GM12874 (cell line): Measurements from ENCODE around the gene CHL1.

ENCODE experiments used
- TF ChIP-seq, protein P1 (sequence below): IDR thresholded peaks from 2 replicates; pipeline ENCODE4 v1.5.1; 2011; ENCODE audit warnings: low read depth, mild to moderate bottlenecking, control low read depth, low read length, moderate library complexity; ENCODE audit not compliant: insufficient read depth

CHL1 gene

DNA sequence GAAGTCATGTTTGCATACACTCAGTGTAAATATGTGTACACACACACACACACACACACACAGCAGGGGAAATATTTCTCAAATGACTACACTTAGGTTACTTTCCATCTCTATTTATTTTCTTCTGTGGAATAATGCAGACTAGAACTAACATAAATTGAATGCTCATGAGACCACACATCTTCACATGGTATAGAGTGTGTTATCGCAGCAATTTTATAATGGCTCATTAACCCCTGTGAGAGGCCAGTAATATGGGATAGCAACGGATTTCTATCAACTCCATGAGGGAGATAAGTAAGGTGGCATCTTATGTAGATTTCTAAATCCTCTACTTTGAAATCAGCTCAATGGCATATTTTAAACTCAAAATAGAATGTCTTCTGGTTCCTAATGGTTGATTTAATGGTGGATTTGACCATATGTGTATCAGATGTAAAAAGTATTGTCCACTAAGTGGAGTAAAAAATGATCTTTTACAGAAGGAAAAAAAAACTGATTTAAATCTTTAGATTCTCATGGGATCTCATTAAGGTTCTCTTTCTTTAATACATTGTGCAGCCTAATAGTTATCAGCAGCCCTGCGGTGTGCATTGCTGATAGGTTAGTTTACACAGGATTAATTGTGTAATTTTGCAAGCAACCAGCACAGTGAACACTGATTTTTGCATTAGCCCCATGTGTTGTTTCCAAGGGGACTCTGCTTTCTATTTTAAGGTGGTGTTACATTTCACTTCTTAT is 32.0 kb downstream of the CHL1 start:
- TF ChIP-seq, protein P1, sequence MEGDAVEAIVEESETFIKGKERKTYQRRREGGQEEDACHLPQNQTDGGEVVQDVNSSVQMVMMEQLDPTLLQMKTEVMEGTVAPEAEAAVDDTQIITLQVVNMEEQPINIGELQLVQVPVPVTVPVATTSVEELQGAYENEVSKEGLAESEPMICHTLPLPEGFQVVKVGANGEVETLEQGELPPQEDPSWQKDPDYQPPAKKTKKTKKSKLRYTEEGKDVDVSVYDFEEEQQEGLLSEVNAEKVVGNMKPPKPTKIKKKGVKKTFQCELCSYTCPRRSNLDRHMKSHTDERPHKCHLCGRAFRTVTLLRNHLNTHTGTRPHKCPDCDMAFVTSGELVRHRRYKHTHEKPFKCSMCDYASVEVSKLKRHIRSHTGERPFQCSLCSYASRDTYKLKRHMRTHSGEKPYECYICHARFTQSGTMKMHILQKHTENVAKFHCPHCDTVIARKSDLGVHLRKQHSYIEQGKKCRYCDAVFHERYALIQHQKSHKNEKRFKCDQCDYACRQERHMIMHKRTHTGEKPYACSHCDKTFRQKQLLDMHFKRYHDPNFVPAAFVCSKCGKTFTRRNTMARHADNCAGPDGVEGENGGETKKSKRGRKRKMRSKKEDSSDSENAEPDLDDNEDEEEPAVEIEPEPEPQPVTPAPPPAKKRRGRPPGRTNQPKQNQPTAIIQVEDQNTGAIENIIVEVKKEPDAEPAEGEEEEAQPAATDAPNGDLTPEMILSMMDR, result no peak

DNA sequence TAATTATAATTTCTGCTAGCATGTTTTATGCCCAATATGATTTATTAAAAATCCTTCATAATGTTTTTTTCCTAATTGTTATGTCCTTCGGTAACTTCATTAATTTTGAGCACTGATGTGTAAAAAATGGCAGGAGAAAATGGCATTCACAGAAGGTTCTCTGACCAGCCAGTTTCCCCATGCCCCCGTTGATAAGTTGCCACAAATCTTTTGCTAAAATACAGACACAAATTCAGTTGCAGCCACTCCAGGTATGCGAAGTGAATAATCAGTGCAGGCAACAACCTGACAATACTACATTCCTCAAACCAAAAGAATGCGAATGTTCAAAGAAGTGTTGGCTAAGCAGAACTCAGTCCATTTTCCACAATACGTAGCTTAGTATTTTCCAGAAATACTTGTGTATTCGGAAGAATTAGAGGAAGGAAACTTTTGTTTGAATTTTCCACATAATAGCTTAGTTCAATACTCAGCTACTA is 32.7 kb downstream of the CHL1 start:
- TF ChIP-seq, protein P1, result no peak

DNA sequence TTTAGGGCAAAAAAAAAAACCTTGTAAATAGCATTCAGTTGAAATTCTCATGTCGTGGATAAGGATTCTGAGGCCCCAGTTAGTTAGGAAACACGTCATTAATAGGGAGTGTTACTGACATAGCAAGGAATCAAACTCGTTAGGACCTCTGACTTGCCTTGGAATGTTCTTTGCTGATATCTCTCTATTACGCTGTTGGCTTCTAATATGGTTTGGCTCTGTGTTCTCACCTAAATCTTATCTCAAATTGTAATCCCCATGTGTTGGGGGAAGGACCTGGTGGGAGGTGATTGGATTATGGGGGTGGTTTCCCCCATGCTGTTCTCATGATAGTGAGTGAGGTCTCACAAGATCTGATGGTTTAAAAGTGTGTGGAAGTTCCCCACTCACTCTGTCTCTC is 40.3 kb downstream of the CHL1 start:
- TF ChIP-seq, protein P1, result no peak

DNA sequence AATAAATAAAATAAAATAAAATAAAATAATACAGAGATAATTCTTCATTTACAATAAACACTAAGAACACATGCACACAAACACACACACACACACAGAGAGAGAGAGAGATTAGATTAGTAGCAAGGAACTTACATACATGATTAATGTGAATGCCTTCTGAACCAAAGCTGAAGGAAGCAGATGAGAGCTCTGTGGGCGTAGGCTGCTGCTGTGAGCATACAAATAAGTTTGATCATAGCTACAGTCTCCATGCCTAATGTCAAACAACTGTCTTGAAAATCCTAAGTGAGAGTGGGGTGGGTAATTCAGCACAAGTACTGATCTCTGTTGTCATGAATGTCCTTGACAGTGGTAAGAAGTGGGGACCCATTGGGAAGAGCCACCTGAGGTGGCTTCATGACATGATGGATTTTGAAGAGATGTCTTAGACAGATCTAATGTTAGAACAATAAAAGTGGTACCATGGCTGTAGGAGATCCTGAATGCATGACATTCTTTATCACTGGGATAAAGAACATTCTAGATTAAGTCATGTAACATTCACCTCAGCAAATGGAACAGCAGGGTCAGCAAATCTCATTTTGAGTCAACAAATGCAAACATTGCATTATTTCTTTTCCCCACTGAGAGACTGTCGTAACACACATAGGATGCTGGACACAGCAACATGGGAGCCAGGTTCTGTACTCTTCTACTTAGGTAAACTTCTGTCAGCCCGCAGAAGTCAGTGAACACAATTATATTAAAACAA is 46.2 kb downstream of the CHL1 start:
- TF ChIP-seq, protein P1, result no peak

DNA sequence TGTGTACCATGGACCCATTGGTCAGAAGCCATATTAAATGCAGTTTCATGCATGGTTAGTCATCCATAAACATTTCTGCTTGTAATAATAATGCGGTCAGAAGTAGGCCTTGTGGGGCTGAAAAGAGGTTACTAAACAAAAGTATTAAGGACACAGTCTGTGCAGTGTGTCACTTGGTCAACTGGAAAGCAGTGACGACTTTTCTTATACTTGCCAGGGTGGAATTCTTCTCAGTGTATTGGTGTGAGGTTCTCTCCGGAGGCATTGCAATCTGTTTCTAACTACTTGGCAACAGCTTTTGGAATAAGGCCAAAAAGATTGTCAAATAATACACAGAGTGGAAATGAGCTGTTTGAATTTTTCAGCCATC is 46.8 kb downstream of the CHL1 start:
- TF ChIP-seq, protein P1, result no peak

DNA sequence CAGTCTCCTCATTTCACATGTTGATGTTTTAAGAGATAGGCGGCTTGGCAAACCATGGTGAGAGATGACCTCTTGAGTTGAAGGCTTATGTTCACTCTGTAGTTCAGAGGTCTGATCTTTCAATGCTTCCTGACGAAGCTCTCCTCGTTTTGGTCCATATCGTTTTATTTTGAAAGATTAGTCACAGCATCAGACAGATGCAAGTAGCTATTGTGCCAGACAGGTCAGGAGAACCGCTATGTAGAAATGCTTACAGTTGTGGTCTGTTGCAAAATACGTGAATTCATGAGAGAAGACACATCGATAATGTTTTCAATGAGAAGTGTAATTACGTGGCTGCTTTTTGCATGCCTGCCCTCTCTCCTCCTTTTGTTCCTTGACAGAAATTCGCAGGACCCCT is 47.5 kb downstream of the CHL1 start:
- TF ChIP-seq, protein P1, result no peak

DNA sequence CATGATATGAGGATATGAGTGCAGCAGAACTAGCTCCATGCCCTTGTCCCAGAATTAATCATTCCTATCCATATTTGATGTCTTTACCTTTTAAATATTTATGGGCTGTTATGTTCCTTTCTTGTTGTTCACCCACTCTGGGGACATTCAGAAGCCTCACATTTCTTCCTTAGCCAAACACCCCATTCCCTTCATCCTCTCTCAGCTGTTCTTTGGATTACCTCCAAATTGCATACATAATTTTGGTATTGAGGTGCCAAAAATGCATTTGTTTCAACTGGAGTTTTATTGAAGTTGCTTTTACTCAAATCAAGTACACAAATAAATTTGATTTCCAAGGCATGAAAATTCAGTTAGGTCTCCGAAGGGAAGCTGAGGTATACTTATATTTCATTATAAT is 51.4 kb downstream of the CHL1 start:
- TF ChIP-seq, protein P1, result no peak
